ENCODE data around the gene SLC5A11. TPM values are rescaled to one million over a fixed set of nuclear protein-coding genes. Genes with fewer than 3 reads are reported as not detected.

Gene SLC5A11
- total and polyA plus RNA-seq, 5 donors from 2014 or later, result not detected

- H3K36me3 Mint-ChIP-seq, result no peaks in the 10 kb centered on the region
- no peak overlapping the region for H3K4me3 Mint-ChIP-seq
- DNase-seq (no peak), ATAC-seq (ENCODE audit: low read depth in 2 of 2) (no peak)
- Histone ChIP-seq H3K4me3 (ENCODE audit: low read depth, low read length) (no peak overlapping the region), H3K27me3 (ENCODE audit: control insufficient read depth, insufficient read depth, low read length) (no peaks in the 10 kb centered on the region), H3K9me3 (ENCODE audit: control insufficient read depth in 2 of 2, low read length in 2 of 2) (no peaks in the 10 kb centered on the region), H3K27ac (ENCODE audit: insufficient read depth, low read length, poor library complexity, severe bottlenecking) (no peak overlapping the region), H3K36me3 (ENCODE audit: control insufficient read depth, insufficient read depth, low read length) (no peaks in the 10 kb centered on the region), H3K4me1 (ENCODE audit: control insufficient read depth, insufficient read depth, low read length, poor library complexity, severe bottlenecking) (no peaks in the 10 kb centered on the region)
- H3K27ac Mint-ChIP-seq, result no peak overlapping the region
- H3K4me1 Mint-ChIP-seq, result no peaks in the 10 kb centered on the region
- peaks cover 0 to 3% (median 0%) of the 10 kb centered on the region in 7 donors for H3K9me3 Mint-ChIP-seq
- peaks cover 4% of the 10 kb centered on the region for H3K27me3 Mint-ChIP-seq
Measured at GRCh38 chr16:24871891-24872290, 26.1 kb downstream of the SLC5A11 start.

- Histone ChIP-seq H3K4me1 (ENCODE audit: control insufficient read depth, insufficient read depth, low read length, poor library complexity, severe bottlenecking) (no peaks in the 10 kb centered on the region), H3K36me3 (ENCODE audit: control insufficient read depth, insufficient read depth, low read length) (no peaks in the 10 kb centered on the region), H3K27ac (ENCODE audit: insufficient read depth, low read length, poor library complexity, severe bottlenecking) (no peak overlapping the region), H3K9me3 (ENCODE audit: control insufficient read depth in 2 of 2, low read length in 2 of 2) (no peaks in the 10 kb centered on the region), H3K27me3 (ENCODE audit: control insufficient read depth, insufficient read depth, low read length) (no peaks in the 10 kb centered on the region), H3K4me3 (ENCODE audit: low read depth, low read length) (no peak overlapping the region)
- no peaks in the 10 kb centered on the region for H3K27me3 Mint-ChIP-seq
- ATAC-seq (ENCODE audit: low read depth in 2 of 2) (no peak), DNase-seq (no peak)
- peaks cover 0 to 3% (median 0%) of the 10 kb centered on the region in 7 donors for H3K9me3 Mint-ChIP-seq
- no peak overlapping the region for H3K4me3 Mint-ChIP-seq
- no peak overlapping the region for H3K27ac Mint-ChIP-seq
- no peaks in the 10 kb centered on the region for H3K36me3 Mint-ChIP-seq
- no peaks in the 10 kb centered on the region for H3K4me1 Mint-ChIP-seq
Measured at GRCh38 chr16:24873028-24873427, 27.3 kb downstream of the SLC5A11 start.

- Histone ChIP-seq H3K27me3 (ENCODE audit: control insufficient read depth, insufficient read depth, low read length) (no peaks in the 10 kb centered on the region), H3K9me3 (ENCODE audit: control insufficient read depth in 2 of 2, low read length in 2 of 2) (no peaks in the 10 kb centered on the region), H3K36me3 (ENCODE audit: control insufficient read depth, insufficient read depth, low read length) (no peaks in the 10 kb centered on the region), H3K4me3 (ENCODE audit: low read depth, low read length) (no peak overlapping the region), H3K4me1 (ENCODE audit: control insufficient read depth, insufficient read depth, low read length, poor library complexity, severe bottlenecking) (no peaks in the 10 kb centered on the region), H3K27ac (ENCODE audit: insufficient read depth, low read length, poor library complexity, severe bottlenecking) (no peak overlapping the region)
- Mint-ChIP-seq H3K4me3 (no peak overlapping the region), H3K4me1 (no peaks in the 10 kb centered on the region), H3K9me3 (peaks cover 0 to 5% (median 0%) of the 10 kb centered on the region in 7 donors), H3K27me3 (no peaks in the 10 kb centered on the region), H3K36me3 (peaks cover 4% of the 10 kb centered on the region), H3K27ac (no peak overlapping the region)
- no peak for ATAC-seq (ENCODE audit: low read depth in 2 of 2)
- no peak for DNase-seq
Measured at GRCh38 chr16:24875466-24875865, 29.7 kb downstream of the SLC5A11 start.

- Mint-ChIP-seq H3K27me3 (no peaks in the 10 kb centered on the region), H3K36me3 (peaks cover 4% of the 10 kb centered on the region), H3K9me3 (peaks cover 0 to 5% (median 0%) of the 10 kb centered on the region in 7 donors), H3K27ac (no peak overlapping the region), H3K4me1 (no peaks in the 10 kb centered on the region), H3K4me3 (no peak overlapping the region)
- Histone ChIP-seq H3K27ac (ENCODE audit: insufficient read depth, low read length, poor library complexity, severe bottlenecking) (no peak overlapping the region), H3K27me3 (ENCODE audit: control insufficient read depth, insufficient read depth, low read length) (no peaks in the 10 kb centered on the region), H3K9me3 (ENCODE audit: control insufficient read depth in 2 of 2, low read length in 2 of 2) (no peaks in the 10 kb centered on the region), H3K36me3 (ENCODE audit: control insufficient read depth, insufficient read depth, low read length) (no peaks in the 10 kb centered on the region), H3K4me3 (ENCODE audit: low read depth, low read length) (no peak overlapping the region), H3K4me1 (ENCODE audit: control insufficient read depth, insufficient read depth, low read length, poor library complexity, severe bottlenecking) (no peaks in the 10 kb centered on the region)
- ATAC-seq (ENCODE audit: low read depth in 2 of 2) (no peak), DNase-seq (no peak)
Measured at GRCh38 chr16:24876231-24876630, 30.5 kb downstream of the SLC5A11 start.

- H3K27me3 Mint-ChIP-seq, result no peaks in the 10 kb centered on the region
- no peak overlapping the region for H3K4me3 Mint-ChIP-seq
- H3K4me1 ChIP-seq (ENCODE audit: control insufficient read depth, insufficient read depth, low read length, poor library complexity, severe bottlenecking), result no peaks in the 10 kb centered on the region
- no peaks in the 10 kb centered on the region for H3K27me3 ChIP-seq (ENCODE audit: control insufficient read depth, insufficient read depth, low read length)
- H3K4me3 ChIP-seq (ENCODE audit: low read depth, low read length), result no peak overlapping the region
- no peaks in the 10 kb centered on the region for H3K36me3 ChIP-seq (ENCODE audit: control insufficient read depth, insufficient read depth, low read length)
- no peaks in the 10 kb centered on the region for H3K9me3 ChIP-seq (ENCODE audit: control insufficient read depth in 2 of 2, low read length in 2 of 2)
- no peaks in the 10 kb centered on the region for H3K4me1 Mint-ChIP-seq
- peaks cover 0 to 5% (median 2%) of the 10 kb centered on the region in 7 donors for H3K9me3 Mint-ChIP-seq
- DNase-seq, result no peak
- H3K36me3 Mint-ChIP-seq, result peaks cover 4% of the 10 kb centered on the region
- ATAC-seq (ENCODE audit: low read depth in 2 of 2), result no peak
- no peak overlapping the region for H3K27ac Mint-ChIP-seq
- H3K27ac ChIP-seq (ENCODE audit: insufficient read depth, low read length, poor library complexity, severe bottlenecking), result no peak overlapping the region
Measured at GRCh38 chr16:24879684-24880083, 33.9 kb downstream of the SLC5A11 start.

GRCh38 chr16:24883714-24884151, 38.0 kb downstream of the SLC5A11 start:
- peaks cover 4% of the 10 kb centered on the region for H3K36me3 Mint-ChIP-seq
- DNase-seq (no peak), ATAC-seq (ENCODE audit: low read depth in 2 of 2) (no peak)
- Histone ChIP-seq H3K27ac (ENCODE audit: insufficient read depth, low read length, poor library complexity, severe bottlenecking) (no peak overlapping the region), H3K4me3 (ENCODE audit: low read depth, low read length) (no peak overlapping the region), H3K4me1 (ENCODE audit: control insufficient read depth, insufficient read depth, low read length, poor library complexity, severe bottlenecking) (no peaks in the 10 kb centered on the region), H3K36me3 (ENCODE audit: control insufficient read depth, insufficient read depth, low read length) (no peaks in the 10 kb centered on the region), H3K27me3 (ENCODE audit: control insufficient read depth, insufficient read depth, low read length) (no peaks in the 10 kb centered on the region), H3K9me3 (ENCODE audit: control insufficient read depth in 2 of 2, low read length in 2 of 2) (no peaks in the 10 kb centered on the region)
- no peaks in the 10 kb centered on the region for H3K27me3 Mint-ChIP-seq
- H3K9me3 Mint-ChIP-seq, result peaks cover 0 to 16% (median 1%) of the 10 kb centered on the region in 7 donors
- H3K4me3 Mint-ChIP-seq, result no peak overlapping the region
- peak overlapping the region in 1 of 3 donors; percentile 63 for H3K27ac Mint-ChIP-seq
- no peaks in the 10 kb centered on the region for H3K4me1 Mint-ChIP-seq

- no peak overlapping the region for H3K27ac ChIP-seq (ENCODE audit: insufficient read depth, low read length, poor library complexity, severe bottlenecking)
- Mint-ChIP-seq H3K36me3 (no peaks in the 10 kb centered on the region), H3K4me3 (no peak overlapping the region), H3K4me1 (no peaks in the 10 kb centered on the region), H3K27me3 (peaks cover 8% of the 10 kb centered on the region), H3K9me3 (peaks cover 0 to 10% (median 0%) of the 10 kb centered on the region in 7 donors), H3K27ac (no peak overlapping the region)
- H3K9me3 ChIP-seq (ENCODE audit: control insufficient read depth in 2 of 2, low read length in 2 of 2), result no peaks in the 10 kb centered on the region
- no peaks in the 10 kb centered on the region for H3K27me3 ChIP-seq (ENCODE audit: control insufficient read depth, insufficient read depth, low read length)
- no peaks in the 10 kb centered on the region for H3K4me1 ChIP-seq (ENCODE audit: control insufficient read depth, insufficient read depth, low read length, poor library complexity, severe bottlenecking)
- no peaks in the 10 kb centered on the region for H3K36me3 ChIP-seq (ENCODE audit: control insufficient read depth, insufficient read depth, low read length)
- ATAC-seq (ENCODE audit: low read depth in 2 of 2) (no peak), DNase-seq (no peak)
- H3K4me3 ChIP-seq (ENCODE audit: low read depth, low read length), result no peak overlapping the region
Measured at GRCh38 chr16:24887472-24887871, 41.7 kb downstream of the SLC5A11 start.

- no peak for DNase-seq
- Histone ChIP-seq H3K9me3 (ENCODE audit: control insufficient read depth in 2 of 2, low read length in 2 of 2) (no peaks in the 10 kb centered on the region), H3K36me3 (ENCODE audit: control insufficient read depth, insufficient read depth, low read length) (no peaks in the 10 kb centered on the region), H3K4me3 (ENCODE audit: low read depth, low read length) (no peak overlapping the region), H3K27me3 (ENCODE audit: control insufficient read depth, insufficient read depth, low read length) (peaks cover 2% of the 10 kb centered on the region), H3K27ac (ENCODE audit: insufficient read depth, low read length, poor library complexity, severe bottlenecking) (no peak overlapping the region), H3K4me1 (ENCODE audit: control insufficient read depth, insufficient read depth, low read length, poor library complexity, severe bottlenecking) (no peaks in the 10 kb centered on the region)
- Mint-ChIP-seq H3K4me1 (no peaks in the 10 kb centered on the region), H3K27ac (no peak overlapping the region), H3K36me3 (no peaks in the 10 kb centered on the region), H3K9me3 (peaks cover 0 to 10% (median 0%) of the 10 kb centered on the region in 7 donors), H3K27me3 (peaks cover 10% of the 10 kb centered on the region), H3K4me3 (no peak overlapping the region)
- ATAC-seq (ENCODE audit: low read depth in 2 of 2), result no peak
Measured at GRCh38 chr16:24890746-24891145, 45.0 kb downstream of the SLC5A11 start.

All from CD4-positive, CD25-positive, alpha-beta regulatory T cell (primary cell).